GM12878 (cell line): ENCODE measurements around the gene MRAS. TPM values are rescaled to one million over a fixed set of nuclear protein-coding genes. Genes with fewer than 3 reads are reported as not detected.

Experiments used
- ATAC-seq: fragments of 200-7000 bp; cut with Tn5 transposase; 3 replicates; pipeline ENCODE4 v1.9.1; 2020; ENCODE audit warnings: mild to moderate bottlenecking, moderate library complexity
- BruUV-seq: library from RNA; stranded (reverse); fragments of 400-500 nt; replicated peaks from 2 replicates; lab custom pipeline; 2021; lab: Mats Ljungman, UMichigan
- CTCF ChIA-PET: fragments of 300-600 bp; sonication (Branson Sonifier 250); formaldehyde crosslinking; extraction: SDS; loops from one replicate; lab custom pipeline; 2021; ENCODE audit warnings: inconsistent platforms; lab: Yijun Ruan, JAX
- POLR2A ChIA-PET: fragments of 350-600 bp; formaldehyde crosslinking; extraction: SDS; loops from one replicate; lab custom pipeline; 2021; ENCODE audit warnings: inconsistent platforms; lab: Charles Lee
- RAD21 ChIA-PET: fragments of 300-600 bp; sonication (Branson Sonifier 250); formaldehyde crosslinking; loops from one replicate; lab custom pipeline; 2023; ENCODE audit warnings: antibody characterized with exemption; ENCODE audit not compliant: unreplicated experiment; lab: Charles Lee
- SMC1A ChIA-PET: fragments of 300-600 bp; sonication (Branson Sonifier 250); formaldehyde crosslinking; loops from one replicate; lab custom pipeline; 2023; ENCODE audit not compliant: unreplicated experiment, uncharacterized antibody; lab: Charles Lee
- DNase-seq: peaks from one replicate; pipeline ENCODE4 v3.0.0-alpha.2; 2011; ENCODE audit warnings: low read depth, low spot score
- FAIRE-seq: peaks from 3 replicates; lab custom pipeline; 2011; peaks lifted over from hg19 to GRCh38; lab: Jason Lieb, UNC
- H2AFZ ChIP-seq: 2 replicates; pipeline ENCODE4 v1.6.0; 2011; ENCODE audit warnings: low read depth, low read length, control low read depth; ENCODE audit not compliant: control insufficient read depth
- H3K27ac ChIP-seq: 2 replicates; pipeline ENCODE4 v1.5.1; 2011; ENCODE audit warnings: control low read depth; ENCODE audit not compliant: control insufficient read depth, insufficient read depth
- H3K27me3 ChIP-seq, 2 experiments: replicated peaks in 1 of 2; 2 replicates each; pipeline versions ENCODE4 v1.6.0 to v1.6.1; 2011; ENCODE audit warnings: low read length in 1 of 2; ENCODE audit not compliant: control insufficient read depth in 2 of 2, insufficient read depth in 2 of 2
- H3K36me3 ChIP-seq, 2 experiments: 2 replicates each; pipeline ENCODE4 v1.5.1; 2011; ENCODE audit warnings: low read length in 1 of 2; ENCODE audit not compliant: control insufficient read depth in 2 of 2, insufficient read depth in 2 of 2
- H3K4me1 ChIP-seq: 2 replicates; pipeline ENCODE4 v1.6.1; 2011; ENCODE audit warnings: mild to moderate bottlenecking, low read length, moderate library complexity, mixed read lengths; ENCODE audit not compliant: control insufficient read depth, insufficient read depth
- H3K4me2 ChIP-seq: 2 replicates; pipeline ENCODE4 v1.6.0; 2011; ENCODE audit warnings: control low read depth; ENCODE audit not compliant: control insufficient read depth, insufficient read depth
- H3K4me3 ChIP-seq: fragments of 200-600 bp; sonication (generic); 2 replicates; pipeline ENCODE4 v1.5.1; 2016
- H3K79me2 ChIP-seq: 2 replicates; pipeline ENCODE4 v1.6.0; 2011; ENCODE audit warnings: low read length; ENCODE audit not compliant: control insufficient read depth, insufficient read depth
- H3K9ac ChIP-seq: 2 replicates; pipeline ENCODE4 v1.8.0; 2011; ENCODE audit warnings: low read length, control low read depth, mixed read lengths; ENCODE audit not compliant: control insufficient read depth, insufficient read depth
- H3K9me3 ChIP-seq: replicated peaks from 3 replicates; pipeline ENCODE4 v1.5.1; 2011; ENCODE audit warnings: mild to moderate bottlenecking, low read length; ENCODE audit not compliant: control insufficient read depth, insufficient read depth
- H4K20me1 ChIP-seq: 2 replicates; pipeline ENCODE4 v1.6.0; 2011; ENCODE audit not compliant: control insufficient read depth, insufficient read depth
- BACH1 ChIP-seq: fragments of 450-650 bp; IDR thresholded peaks from 2 replicates; pipeline ENCODE4 v1.6.1; 2017; ENCODE audit warnings: mild to moderate bottlenecking, borderline replicate concordance
- BMI1 ChIP-seq: fragments of 450-650 bp; IDR thresholded peaks from 2 replicates; pipeline ENCODE4 v1.6.1; 2016; ENCODE audit warnings: mild to moderate bottlenecking, moderate library complexity, borderline replicate concordance
- CEBPB ChIP-seq, 2 experiments: fragments of 150-350 bp in 1 of 2; IDR thresholded peaks; 2 replicates each; pipeline ENCODE4 v1.6.1; 2012 to 2014; ENCODE audit warnings: low read depth in 2 of 2, low read length in 2 of 2, borderline replicate concordance in 1 of 2, inconsistent platforms in 1 of 2
- CEBPZ ChIP-seq: fragments of 150-350 bp; IDR thresholded peaks from 2 replicates; pipeline ENCODE4 v1.6.1; 2016; ENCODE audit warnings: low read depth, low read length
- CREB1 ChIP-seq: IDR thresholded peaks from 2 replicates; pipeline ENCODE4 v1.6.1; 2012; ENCODE audit warnings: low read depth, mild to moderate bottlenecking, inconsistent platforms
- FOXK2 ChIP-seq: fragments of 450-650 bp; IDR thresholded peaks from 2 replicates; pipeline ENCODE4 v1.6.1; 2017; ENCODE audit warnings: mild to moderate bottlenecking, moderate library complexity
- IRF4 ChIP-seq: IDR thresholded peaks from 2 replicates; pipeline ENCODE4 v1.6.1; 2011; ENCODE audit warnings: low read depth, low read length
- REST ChIP-seq: IDR thresholded peaks from 2 replicates; pipeline ENCODE4 v1.6.1; 2012; ENCODE audit warnings: mild to moderate bottlenecking, low read depth, low read length
- SMAD1 ChIP-seq: fragments of 450-650 bp; IDR thresholded peaks from 2 replicates; pipeline ENCODE4 v1.6.1; 2018; ENCODE audit warnings: mild to moderate bottlenecking, low read depth; ENCODE audit not compliant: partially characterized antibody
- SPI1 ChIP-seq: IDR thresholded peaks from 2 replicates; pipeline ENCODE4 v1.6.1; 2011; ENCODE audit warnings: low read depth, mild to moderate bottlenecking, low read length, moderate library complexity, borderline replicate concordance; ENCODE audit not compliant: insufficient read depth
- TCF7 ChIP-seq: IDR thresholded peaks from 2 replicates; pipeline ENCODE4 v1.6.1; 2014; ENCODE audit warnings: antibody characterized with exemption, borderline replicate concordance
- YBX1 ChIP-seq: fragments of 450-650 bp; IDR thresholded peaks from 2 replicates; pipeline ENCODE4 v1.6.1; 2016; ENCODE audit warnings: antibody characterized with exemption
- ZZZ3 ChIP-seq: IDR thresholded peaks from 2 replicates; pipeline ENCODE4 v1.6.1; 2011; ENCODE audit warnings: low read depth; ENCODE audit not compliant: control insufficient read depth, insufficient read length
- WGBS: methylation state at CpG from one replicate; pipeline ENCODE4 v1.1.6; 2016; ENCODE audit warnings: low lambda C conversion rate; ENCODE audit not compliant: insufficient replicate concordance, insufficient coverage; ENCODE audit errors: missing lambda C conversion rate; 5-methylcytosine and 5-hydroxymethylcytosine counted together
- in situ Hi-C: fragments of 300-500 bp; cut with MboI; formaldehyde crosslinking; loops from 9 replicates; pipeline ENCODE4 v1.14.3; 2018; ENCODE audit warnings: mixed read lengths
- intact Hi-C: fragments of 100-400 bp; cut with micrococcal nuclease; formaldehyde crosslinking; loops from one replicate; pipeline ENCODE4 v1.14.2; 2022; ENCODE audit not compliant: unreplicated experiment
- polyA plus RNA-seq, 11 experiments: library from polyadenylated mRNA; depleted of rRNA in 4 of 11; unstranded in 6 of 11; stranded (reverse) in 5 of 11; fragments of >200 nt; fragmentation: Nextera tagmentation in 4 of 11; fragmentation: Illumina TruSeq in 1 of 11; extraction: Ambion mirVana in 4 of 11; extraction: Trizol in 1 of 11; gene quantifications; 1 replicate in 1 of 11; 2 replicates in 10 of 11; pipeline versions ENCODE4 v1.2.1 to v1.2.3, GENCODE V29; 2011 to 2016; ENCODE audit warnings: inconsistent platforms in 2 of 11, missing spikeins in 2 of 11, low read depth in 1 of 11
- total RNA-seq, 4 experiments: library from RNA; depleted of rRNA in 3 of 4; stranded (reverse); fragments of >200 nt in 3 of 4; fragmentation: Illumina TruSeq in 1 of 4; extraction: Trizol in 1 of 4; gene quantifications; 2 replicates each; pipeline versions ENCODE4 v1.2.1 to v1.2.3, GENCODE V29; 2013 to 2021
- TF ChIP-seq, protein P1 (sequence below): fragments of 450-650 bp; conservative IDR thresholded peaks from 2 replicates; pipeline ENCODE4 v1.6.1; 2017; ENCODE audit warnings: mild to moderate bottlenecking, moderate library complexity

Gene MRAS
- total and polyA plus RNA-seq, 10 of the 15 experiments (the other 5 are each of a cell fraction or from before 2014, with no cell fraction given) = 0.01 to 0.44 (median 0.17) TPM; not detected in 6

DNA sequence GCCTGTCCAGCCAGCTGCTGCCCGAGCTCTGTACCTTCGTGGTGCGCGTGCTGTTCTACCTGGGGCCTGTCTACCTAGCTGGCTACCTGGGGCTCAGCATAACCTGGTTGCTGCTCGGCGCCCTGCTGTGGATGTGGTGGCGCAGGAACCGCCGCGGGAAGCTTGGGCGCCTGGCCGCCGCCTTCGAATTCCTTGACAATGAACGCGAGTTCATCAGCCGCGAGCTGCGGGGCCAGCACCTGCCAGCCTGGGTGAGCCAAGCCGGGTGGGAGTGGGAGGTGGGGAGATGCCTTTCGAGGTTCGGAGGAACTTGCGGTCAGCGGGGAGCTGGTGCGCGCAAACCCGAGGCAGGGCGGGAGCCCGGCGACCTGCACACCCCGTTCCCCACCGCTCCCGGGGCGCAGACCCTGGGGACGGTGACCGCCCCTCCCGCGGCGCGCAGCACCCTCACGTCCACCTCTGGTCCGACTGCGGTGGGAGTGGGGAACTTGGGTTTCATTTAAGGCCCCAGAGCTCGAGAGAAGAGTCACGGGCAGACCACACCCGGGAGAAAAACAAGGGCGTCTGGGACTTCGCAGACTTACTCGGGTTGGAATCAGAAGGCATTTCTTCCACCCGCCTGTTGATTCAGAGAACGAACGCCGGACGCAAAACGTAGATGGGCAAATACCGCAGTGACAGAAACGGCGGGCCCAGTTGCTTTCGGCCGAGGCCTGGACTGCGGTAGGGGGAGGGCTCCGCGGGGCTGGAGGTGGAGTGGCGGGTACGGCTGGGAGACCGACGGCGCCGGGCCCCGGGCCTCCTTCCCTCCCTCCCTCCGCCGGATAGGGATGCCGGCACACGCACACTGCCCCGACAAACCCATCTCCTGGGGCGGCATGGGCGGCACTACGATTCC lies 86.7 kb downstream of the MRAS start:
- Histone ChIP-seq H3K4me1 (no peaks in the 10 kb centered on the region), H3K9me3 (no peaks in the 10 kb centered on the region), H3K36me3 (no peaks in the 10 kb centered on the region), H3K27me3 (peaks cover 14 to 15% of the 10 kb centered on the region in 2 experiments), H3K27ac (no peak overlapping the region), H3K79me2 (no peaks in the 10 kb centered on the region), H3K9ac (no peak overlapping the region), H3K4me3 (no peak overlapping the region), H4K20me1 (no peaks in the 10 kb centered on the region), H3K4me2 (peak overlapping the region; percentile 64; the same call in 1 of the 2 replicates), H2AFZ (no peak overlapping the region)
- ATAC-seq = no peak
- intact Hi-C loops (no loop called here), in situ Hi-C loops (no loop called here)
- SMC1A ChIA-PET = no interaction called here
- FAIRE-seq = no peak
- WGBS = 16% methylated on average over 72 of the region's 78 CpGs
- CTCF ChIA-PET = interaction anchor here (1.0 kb wide), 1 partner anchor 11 kb away, joined by 3 read pairs; no protein-coding TSS in a partner anchor
- DNase-seq = no peak
- RAD21 ChIA-PET = no interaction called here
- POLR2A ChIA-PET = no interaction called here
- BruUV-seq = no TSS peak
- TF ChIP-seq CREB1 (no peak), IRF4 (no peak), BMI1 (no peak), YBX1 (no peak), REST (no peak), TCF7 (no peak), BACH1 (no peak), CEBPZ (no peak), CEBPB (IDR thresholded peaks at IDR 0.05; ENCODE audit: borderline replicate concordance in 1 of 2, low read depth in 2 of 2, low read length in 2 of 2) (no peak), SPI1 (no peak), ZZZ3 (no peak), SMAD1 (no peak), FOXK2 (no peak)
- TF ChIP-seq, protein P1, sequence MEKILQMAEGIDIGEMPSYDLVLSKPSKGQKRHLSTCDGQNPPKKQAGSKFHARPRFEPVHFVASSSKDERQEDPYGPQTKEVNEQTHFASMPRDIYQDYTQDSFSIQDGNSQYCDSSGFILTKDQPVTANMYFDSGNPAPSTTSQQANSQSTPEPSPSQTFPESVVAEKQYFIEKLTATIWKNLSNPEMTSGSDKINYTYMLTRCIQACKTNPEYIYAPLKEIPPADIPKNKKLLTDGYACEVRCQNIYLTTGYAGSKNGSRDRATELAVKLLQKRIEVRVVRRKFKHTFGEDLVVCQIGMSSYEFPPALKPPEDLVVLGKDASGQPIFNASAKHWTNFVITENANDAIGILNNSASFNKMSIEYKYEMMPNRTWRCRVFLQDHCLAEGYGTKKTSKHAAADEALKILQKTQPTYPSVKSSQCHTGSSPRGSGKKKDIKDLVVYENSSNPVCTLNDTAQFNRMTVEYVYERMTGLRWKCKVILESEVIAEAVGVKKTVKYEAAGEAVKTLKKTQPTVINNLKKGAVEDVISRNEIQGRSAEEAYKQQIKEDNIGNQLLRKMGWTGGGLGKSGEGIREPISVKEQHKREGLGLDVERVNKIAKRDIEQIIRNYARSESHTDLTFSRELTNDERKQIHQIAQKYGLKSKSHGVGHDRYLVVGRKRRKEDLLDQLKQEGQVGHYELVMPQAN = no peak
